Psoas muscle (tissue), 8 donors: ENCODE data around the gene MAN1A1. TPM values are rescaled to one million over a fixed set of nuclear protein-coding genes. Genes with fewer than 3 reads are reported as not detected.

Experiments
- ATAC-seq, 4 donors: fragments of 200-7000 bp; cut with Tn5 transposase; one replicate each; pipeline ENCODE4 v1.9.1; 2020; ENCODE audit warnings: moderate library complexity in 3 of 4, mild to moderate bottlenecking in 2 of 4
- DNase-seq, 2 donors: peaks; one replicate each; pipeline ENCODE4 v3.0.0-alpha.2; 2020
- H3K27ac ChIP-seq: fragments of 200-600 bp; one replicate; pipeline ENCODE4 v1.8.0; 2022
- H3K27me3 ChIP-seq, 3 donors: fragments of 200-600 bp in 1 of 3; one replicate each; pipeline versions ENCODE4 v1.6.1 to v1.8.0; 2013 to 2022; ENCODE audit warnings: low read length in 2 of 3, mild to moderate bottlenecking in 2 of 3, moderate library complexity in 1 of 3; ENCODE audit not compliant: insufficient read depth in 3 of 3
- H3K36me3 ChIP-seq, 2 donors: fragments of 200-600 bp in 1 of 2; one replicate each; pipeline versions ENCODE4 v1.6.1 to v1.8.0; 2013 to 2022; ENCODE audit warnings: low read depth in 1 of 2, mild to moderate bottlenecking in 1 of 2, moderate library complexity in 1 of 2; ENCODE audit not compliant: insufficient read depth in 1 of 2
- H3K4me1 ChIP-seq: fragments of 200-600 bp; one replicate; pipeline ENCODE4 v1.8.0; 2022
- H3K4me3 ChIP-seq: fragments of 200-600 bp; one replicate; pipeline ENCODE4 v1.8.0; 2022; ENCODE audit warnings: mild to moderate bottlenecking
- H3K9me3 ChIP-seq: fragments of 200-600 bp; one replicate; pipeline ENCODE4 v1.8.0; 2022
- WGBS, 3 donors: extraction: QIAGEN DNeasy Blood & Tissue Kit; methylation state at CpG; one replicate each; pipeline versions ENCODE4 v1.1.6 to v1.1.7; 2013; 5-methylcytosine and 5-hydroxymethylcytosine counted together
- intact Hi-C, 2 donors: fragments of 100-400 bp; cut with DNase I; formaldehyde crosslinking; loops; one replicate each; pipeline versions ENCODE4 v1.11.0 to v1.14.2; 2022
- polyA plus RNA-seq, 3 donors: library from polyadenylated mRNA; stranded (reverse); fragments of 200-250 nt; gene quantifications; one replicate each; pipeline ENCODE4 v1.2.3, GENCODE V29; 2013
- total RNA-seq, 4 donors: library from RNA; stranded (reverse); fragmentation: NEBNext Ultra II Directional in 2 of 4; extraction: Animal tissue kit (Norgen Biotek cat#: 25700) in 2 of 4; gene quantifications; one replicate each; pipeline versions ENCODE4 v1.2.1 to v1.2.4, GENCODE V29; 2021 to 2023
- TF ChIP-seq, protein P1 (sequence below): fragments of 200-600 bp; IDR thresholded peaks from one replicate; pipeline ENCODE4 v1.8.0; 2022; ENCODE audit warnings: antibody characterized with exemption
- donor health status: healthy with polysubstance abuse.
- donor health status: DM: no; HTN: no; CAD: no; lungs with moderate emphysema.
- donor health status: Bipolar disorder and iron deficiency.
- donor health status: healthy.
- donor health status: DM: yes; HTN: yes; CAD: no.
- donor health status: DM: no; HTN: no; CAD: no.
- donor health status: DM: no; HTN: no; CAD: no.
- donor health status: DM: yes; HTN: yes; CAD: no.

MAN1A1 gene
- total and polyA plus RNA-seq, 7 donors: 3.7 to 14.6 (median 6.2) TPM

DNA sequence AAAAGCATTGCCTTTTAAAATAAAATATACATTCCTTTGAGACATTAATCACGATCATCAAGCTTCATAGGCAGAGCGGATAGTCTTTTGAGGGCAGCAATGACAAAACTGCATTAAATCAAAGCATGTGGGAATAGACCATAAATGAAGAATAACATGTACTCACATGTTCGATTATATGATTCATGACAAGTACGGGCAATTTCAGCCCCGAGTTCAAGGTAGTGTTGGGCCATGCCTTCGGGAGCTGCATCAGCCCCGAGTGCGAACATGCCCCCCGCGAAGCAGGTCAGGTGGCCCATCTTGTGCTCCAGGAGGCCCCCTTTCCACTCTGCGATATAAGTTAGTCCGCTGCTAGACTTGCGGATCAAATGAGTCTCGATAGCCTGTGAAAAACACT is 160.1 kb downstream of the MAN1A1 start:
- WGBS, 3 donors: 82 to 84% (median 84%) methylated on average over 14 of the region's 14 CpGs

DNA sequence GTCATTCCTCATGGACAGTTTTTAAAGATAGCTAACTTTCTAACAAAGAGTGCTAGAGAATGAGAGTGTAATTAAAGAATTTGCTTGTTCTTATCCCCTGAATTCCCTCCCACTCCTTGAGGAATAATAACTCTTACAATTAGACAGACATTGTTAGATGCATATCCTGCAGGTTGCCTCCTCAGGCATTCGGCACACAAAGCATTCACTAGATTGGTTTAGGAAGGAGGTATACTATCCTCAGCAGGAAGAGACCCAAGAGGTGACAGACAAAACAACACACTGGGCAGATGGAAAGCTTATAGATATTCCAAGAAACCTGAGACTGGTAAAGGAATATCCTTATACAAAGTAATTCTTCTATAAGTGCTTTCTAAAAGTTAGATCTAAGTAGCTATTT is 162.0 kb downstream of the MAN1A1 start:
- no peaks in the 10 kb centered on the region for H3K27me3 ChIP-seq
- H3K4me3 ChIP-seq: no peak overlapping the region
- WGBS, 3 donors: 48 to 67% (median 60%) methylated on average over 1 of the region's 1 CpG
- H3K9me3 ChIP-seq: no peaks in the 10 kb centered on the region
- H3K36me3 ChIP-seq: no peaks in the 10 kb centered on the region
- DNase-seq (no peak), ATAC-seq (no peak)
- no peaks in the 10 kb centered on the region for H3K4me1 ChIP-seq
- no peak overlapping the region for H3K27ac ChIP-seq
- intact Hi-C loops: no loop called here
- TF ChIP-seq, protein P1, sequence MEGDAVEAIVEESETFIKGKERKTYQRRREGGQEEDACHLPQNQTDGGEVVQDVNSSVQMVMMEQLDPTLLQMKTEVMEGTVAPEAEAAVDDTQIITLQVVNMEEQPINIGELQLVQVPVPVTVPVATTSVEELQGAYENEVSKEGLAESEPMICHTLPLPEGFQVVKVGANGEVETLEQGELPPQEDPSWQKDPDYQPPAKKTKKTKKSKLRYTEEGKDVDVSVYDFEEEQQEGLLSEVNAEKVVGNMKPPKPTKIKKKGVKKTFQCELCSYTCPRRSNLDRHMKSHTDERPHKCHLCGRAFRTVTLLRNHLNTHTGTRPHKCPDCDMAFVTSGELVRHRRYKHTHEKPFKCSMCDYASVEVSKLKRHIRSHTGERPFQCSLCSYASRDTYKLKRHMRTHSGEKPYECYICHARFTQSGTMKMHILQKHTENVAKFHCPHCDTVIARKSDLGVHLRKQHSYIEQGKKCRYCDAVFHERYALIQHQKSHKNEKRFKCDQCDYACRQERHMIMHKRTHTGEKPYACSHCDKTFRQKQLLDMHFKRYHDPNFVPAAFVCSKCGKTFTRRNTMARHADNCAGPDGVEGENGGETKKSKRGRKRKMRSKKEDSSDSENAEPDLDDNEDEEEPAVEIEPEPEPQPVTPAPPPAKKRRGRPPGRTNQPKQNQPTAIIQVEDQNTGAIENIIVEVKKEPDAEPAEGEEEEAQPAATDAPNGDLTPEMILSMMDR: no peak

More for the DNA sequence above, 160.1 kb downstream of the MAN1A1 start:
- Histone ChIP-seq H3K27ac (no peak overlapping the region), H3K4me1 (no peaks in the 10 kb centered on the region), H3K9me3 (no peaks in the 10 kb centered on the region), H3K4me3 (no peak overlapping the region), H3K36me3 (no peaks in the 10 kb centered on the region), H3K27me3 (no peaks in the 10 kb centered on the region)
- intact Hi-C loops: no loop called here
- TF ChIP-seq, protein P1: no peak
- DNase-seq: no peak
- ATAC-seq: no peak

DNA sequence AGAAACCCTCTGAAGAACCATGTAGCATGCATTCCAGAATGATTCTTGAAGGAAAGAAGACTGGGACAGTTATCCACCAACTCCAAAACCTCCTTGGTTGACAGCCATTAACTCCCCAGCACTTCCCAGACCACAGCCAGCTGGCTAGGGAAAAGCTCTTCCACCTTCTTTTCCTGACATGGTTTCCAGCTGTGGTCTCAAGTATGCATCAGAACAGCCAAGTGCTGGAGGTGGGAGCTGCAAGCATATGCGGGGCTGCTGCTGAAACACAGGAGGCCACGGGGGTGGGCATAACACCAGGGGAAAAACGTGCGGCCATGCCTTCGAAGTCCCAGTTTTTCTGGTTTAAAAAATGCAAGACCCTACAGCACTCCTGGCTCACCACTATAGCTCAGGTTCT is 163.1 kb downstream of the MAN1A1 start:
- Histone ChIP-seq H3K4me3 (no peak overlapping the region), H3K27me3 (no peaks in the 10 kb centered on the region), H3K36me3 (peaks cover 0 to 2% of the 10 kb centered on the region in 2 donors), H3K27ac (no peak overlapping the region), H3K9me3 (no peaks in the 10 kb centered on the region), H3K4me1 (no peaks in the 10 kb centered on the region)
- TF ChIP-seq, protein P1: no peak
- WGBS, 3 donors: 63 to 85% (median 67%) methylated on average over 5 of the region's 5 CpGs
- no peak for DNase-seq
- intact Hi-C loops: no loop called here
- no peak for ATAC-seq

- no peak overlapping the region for H3K27ac ChIP-seq
- intact Hi-C loops: no loop called here
- no peak overlapping the region for H3K4me3 ChIP-seq
- peaks cover 0 to 2% of the 10 kb centered on the region in 2 donors for H3K36me3 ChIP-seq
- no peaks in the 10 kb centered on the region for H3K4me1 ChIP-seq
- TF ChIP-seq, protein P1: no peak
- H3K9me3 ChIP-seq: no peaks in the 10 kb centered on the region
- DNase-seq (no peak), ATAC-seq (no peak)
- WGBS, 3 donors: 84 to 90% (median 87%) methylated on average over 5 of the region's 5 CpGs
- no peaks in the 10 kb centered on the region for H3K27me3 ChIP-seq
Measured at GRCh38 chr6:119184008-119184648, 165.4 kb downstream of the MAN1A1 start.

DNA sequence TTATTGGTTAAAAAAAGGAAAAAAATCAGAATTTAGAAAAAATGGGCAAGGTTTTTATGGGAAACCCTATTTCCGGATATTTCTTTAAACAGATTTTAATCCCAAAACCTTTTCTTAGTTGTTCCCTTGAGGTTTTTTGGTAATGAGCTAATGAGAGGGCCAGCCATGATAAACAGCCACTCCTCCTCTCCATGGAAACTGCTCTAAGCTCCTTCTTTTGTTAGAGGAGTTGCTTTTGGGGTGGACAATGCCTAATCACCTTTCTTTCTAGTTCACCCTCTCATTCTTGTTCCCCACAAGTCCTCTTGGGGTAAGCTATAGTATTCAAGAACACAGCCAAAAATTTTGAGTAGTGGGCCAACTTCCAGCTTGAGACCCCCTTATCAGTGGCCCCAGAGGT is 166.1 kb downstream of the MAN1A1 start:
- Histone ChIP-seq H3K4me3 (no peak overlapping the region), H3K4me1 (no peaks in the 10 kb centered on the region), H3K36me3 (peaks cover 0 to 2% of the 10 kb centered on the region in 2 donors), H3K27ac (no peak overlapping the region), H3K27me3 (no peaks in the 10 kb centered on the region), H3K9me3 (no peaks in the 10 kb centered on the region)
- no peak for DNase-seq
- no peak for ATAC-seq
- TF ChIP-seq, protein P1: no peak
- intact Hi-C loops: no loop called here
- WGBS, 3 donors: 61 to 90% (median 63%) methylated on average over 1 of the region's 1 CpG
